Measurements from ENCODE around the gene YBEY.

Gene YBEY

GRCh38 chr21:46252840-46253239 lies 33.3 kb upstream of the YBEY start:
- H3K4me3 Mint-ChIP-seq: no peak overlapping the region
- peaks cover 4 to 7% of the 10 kb centered on the region in 2 donors for H3K9me3 Mint-ChIP-seq
- peaks cover 59 to 76% of the 10 kb centered on the region in 2 donors for H3K36me3 Mint-ChIP-seq
- ATAC-seq (replicated peaks) (no peak), DNase-seq (no peak)
- H3K27ac Mint-ChIP-seq: peak overlapping the region; percentile 37
- no peaks in the 10 kb centered on the region for H3K27me3 Mint-ChIP-seq
- peaks cover 30 to 53% of the 10 kb centered on the region in 2 donors for H3K4me1 Mint-ChIP-seq

DNA sequence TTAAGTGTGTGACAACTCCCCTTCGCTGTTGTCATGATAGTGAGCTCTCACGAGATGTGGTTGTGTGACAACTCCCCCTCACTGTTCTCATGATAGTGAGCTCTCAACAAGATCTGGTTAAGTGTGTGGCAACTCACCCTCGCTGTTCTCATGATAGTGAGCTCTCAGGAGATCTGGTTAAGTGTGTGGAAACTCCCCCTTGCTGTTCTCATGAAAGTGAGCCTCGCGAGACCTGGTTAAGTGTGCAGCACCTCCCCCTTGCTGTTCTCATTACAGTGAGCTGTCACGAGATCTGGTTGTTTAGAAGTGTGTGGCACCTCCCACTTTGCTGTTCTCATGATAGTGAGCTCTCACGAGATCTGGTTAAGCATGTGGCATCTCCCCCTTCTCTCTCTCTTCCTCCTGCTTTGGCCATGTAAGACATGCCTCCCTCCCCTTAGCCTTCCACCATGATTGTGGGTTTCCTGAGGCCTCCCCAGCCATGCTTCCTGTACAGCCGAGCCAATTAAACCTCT lies 32.5 kb upstream of the YBEY start:
- no peaks in the 10 kb centered on the region for H3K27me3 Mint-ChIP-seq
- ATAC-seq (replicated peaks) (peak; percentile 91), DNase-seq (peak; percentile 58)
- peaks cover 27 to 53% of the 10 kb centered on the region in 2 donors for H3K4me1 Mint-ChIP-seq
- peaks cover 4 to 7% of the 10 kb centered on the region in 2 donors for H3K9me3 Mint-ChIP-seq
- peaks cover 58 to 74% of the 10 kb centered on the region in 2 donors for H3K36me3 Mint-ChIP-seq
- H3K4me3 Mint-ChIP-seq: peak overlapping the region; percentile 52 to 77
- H3K27ac Mint-ChIP-seq: peak overlapping the region; percentile 89

GRCh38 chr21:46254208-46254975 lies 31.8 kb upstream of the YBEY start:
- H3K4me3 Mint-ChIP-seq: peak overlapping the region; percentile 61 to 77
- H3K9me3 Mint-ChIP-seq: peaks cover 4 to 7% of the 10 kb centered on the region in 2 donors
- ATAC-seq (replicated peaks) (peak; percentile 81), DNase-seq (peak; percentile 61)
- H3K27me3 Mint-ChIP-seq: no peaks in the 10 kb centered on the region
- peak overlapping the region; percentile 89 for H3K27ac Mint-ChIP-seq
- peaks cover 61 to 73% of the 10 kb centered on the region in 2 donors for H3K36me3 Mint-ChIP-seq
- peaks cover 25 to 53% of the 10 kb centered on the region in 2 donors for H3K4me1 Mint-ChIP-seq

DNA sequence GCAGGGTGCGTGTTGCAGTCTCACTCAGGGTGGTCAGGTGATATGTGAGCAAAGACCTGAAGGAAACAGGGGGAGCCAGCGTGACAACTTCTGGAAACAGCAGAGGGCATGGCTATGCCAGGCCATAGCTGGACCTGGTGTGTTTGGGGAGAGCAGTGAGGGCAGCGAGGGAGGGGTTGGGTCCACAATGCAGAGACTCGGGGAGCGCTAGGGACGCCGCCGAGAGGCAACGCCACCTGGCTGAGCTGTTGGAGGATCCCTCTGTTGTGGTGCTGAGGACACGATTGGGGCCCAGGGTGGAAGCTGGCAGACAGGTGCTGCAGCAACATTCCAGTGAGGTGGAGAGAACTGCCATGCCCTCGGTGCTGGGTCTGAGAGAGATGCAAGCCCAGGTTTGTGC lies 31.0 kb upstream of the YBEY start:
- no peak overlapping the region for H3K27ac Mint-ChIP-seq
- peaks cover 4 to 7% of the 10 kb centered on the region in 2 donors for H3K9me3 Mint-ChIP-seq
- no peak overlapping the region for H3K4me3 Mint-ChIP-seq
- H3K4me1 Mint-ChIP-seq: peaks cover 21 to 45% of the 10 kb centered on the region in 2 donors
- H3K27me3 Mint-ChIP-seq: no peaks in the 10 kb centered on the region
- ATAC-seq (replicated peaks) (no peak), DNase-seq (no peak)
- H3K36me3 Mint-ChIP-seq: peaks cover 54 to 66% of the 10 kb centered on the region in 2 donors

DNA sequence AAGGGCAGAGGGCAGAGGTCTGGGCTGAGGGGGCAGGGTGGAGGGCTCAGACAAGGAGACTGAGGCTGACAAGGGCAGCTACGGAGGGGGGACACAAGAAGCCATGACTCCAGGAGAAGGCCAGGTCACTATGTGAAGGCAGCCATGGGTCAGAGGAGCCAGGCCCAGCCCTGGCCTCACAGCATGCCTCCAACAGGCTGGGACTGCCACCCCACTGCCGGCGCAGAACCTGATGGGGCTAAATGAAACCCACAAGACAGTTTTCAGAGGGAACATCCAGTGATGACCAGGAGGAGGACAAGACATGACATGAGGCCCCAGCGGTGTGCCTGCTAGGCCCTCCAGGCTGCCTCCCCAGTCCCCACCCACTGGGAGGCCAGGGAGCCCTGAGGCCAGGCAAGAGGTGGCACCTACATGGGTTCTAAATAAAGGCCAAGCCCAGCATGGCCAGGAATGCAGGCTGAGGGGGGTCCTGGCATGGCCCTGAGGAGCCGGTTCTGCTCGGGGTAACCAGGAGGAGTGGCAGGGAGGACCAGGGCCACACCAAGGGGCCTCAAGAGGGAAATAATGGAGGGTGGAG lies 30.3 kb upstream of the YBEY start:
- Mint-ChIP-seq H3K9me3 (peaks cover 4 to 7% of the 10 kb centered on the region in 2 donors), H3K36me3 (peaks cover 54 to 63% of the 10 kb centered on the region in 2 donors)
- ATAC-seq (replicated peaks): no peak

GRCh38 chr21:46256501-46256994 lies 29.6 kb upstream of the YBEY start:
- H3K4me3 Mint-ChIP-seq: no peak overlapping the region
- peaks cover 20 to 39% of the 10 kb centered on the region in 2 donors for H3K4me1 Mint-ChIP-seq
- no peak for DNase-seq
- H3K27ac Mint-ChIP-seq: peak overlapping the region; percentile 31
- H3K9me3 Mint-ChIP-seq: peaks cover 4 to 7% of the 10 kb centered on the region in 2 donors
- peaks cover 60 to 64% of the 10 kb centered on the region in 2 donors for H3K36me3 Mint-ChIP-seq
- no peak for ATAC-seq (replicated peaks)
- H3K27me3 Mint-ChIP-seq: no peaks in the 10 kb centered on the region

More for the DNA sequence above, 30.3 kb upstream of the YBEY start:
- Mint-ChIP-seq H3K27me3 (no peaks in the 10 kb centered on the region), H3K4me1 (peaks cover 20 to 39% of the 10 kb centered on the region in 2 donors), H3K4me3 (no peak overlapping the region), H3K27ac (no peak overlapping the region)
- no peak for DNase-seq

DNA sequence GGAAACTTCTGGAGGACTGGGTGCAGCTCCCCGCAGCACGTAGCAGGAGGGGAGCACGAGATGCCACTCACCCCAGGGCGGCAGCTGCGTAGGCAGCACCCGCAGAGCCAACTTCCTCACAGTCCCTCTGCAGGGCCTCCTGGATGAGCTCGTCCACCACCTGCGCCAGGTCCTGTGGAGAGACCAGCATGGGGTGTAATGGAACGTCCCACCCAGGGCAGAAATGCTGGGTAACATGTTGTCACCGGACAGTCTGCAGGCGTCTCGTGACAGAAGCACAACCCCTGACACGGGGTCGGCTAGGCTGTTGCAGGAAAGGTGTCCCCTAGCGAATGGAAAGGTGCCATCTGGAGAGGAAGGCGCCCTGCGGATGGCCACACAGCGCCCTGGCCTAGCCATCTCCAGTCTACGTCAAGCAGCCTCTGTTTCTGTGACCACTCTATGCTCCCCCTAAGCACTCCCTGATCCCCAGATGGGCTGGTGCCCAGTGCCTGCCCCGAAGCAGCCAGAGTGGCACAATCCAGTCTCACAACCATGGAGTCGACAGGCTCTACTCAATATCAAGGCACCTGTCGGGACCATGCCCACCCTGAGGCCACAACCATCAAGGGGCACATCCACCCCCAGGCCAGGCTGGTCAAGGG lies 22.0 kb upstream of the YBEY start:
- ATAC-seq (replicated peaks) (no peak), DNase-seq (no peak)
- Mint-ChIP-seq H3K27me3 (no peaks in the 10 kb centered on the region), H3K9me3 (no peaks in the 10 kb centered on the region), H3K27ac (no peak overlapping the region), H3K36me3 (peaks cover 43 to 58% of the 10 kb centered on the region in 2 donors), H3K4me3 (no peak overlapping the region), H3K4me1 (peaks cover 3 to 7% of the 10 kb centered on the region in 2 donors)

- no peak for ATAC-seq (replicated peaks)
- Mint-ChIP-seq H3K9me3 (no peaks in the 10 kb centered on the region), H3K27me3 (no peaks in the 10 kb centered on the region), H3K4me3 (no peak overlapping the region), H3K4me1 (peaks cover 3 to 7% of the 10 kb centered on the region in 2 donors), H3K36me3 (peaks cover 43 to 62% of the 10 kb centered on the region in 2 donors), H3K27ac (no peak overlapping the region)
- DNase-seq: no peak
Measured at GRCh38 chr21:46264690-46265144, 21.4 kb upstream of the YBEY start.

GRCh38 chr21:46265736-46266525 lies 20.2 kb upstream of the YBEY start:
- peaks cover 3 to 7% of the 10 kb centered on the region in 2 donors for H3K4me1 Mint-ChIP-seq
- DNase-seq: no peak
- ATAC-seq (replicated peaks): no peak
- H3K27me3 Mint-ChIP-seq: no peaks in the 10 kb centered on the region
- H3K27ac Mint-ChIP-seq: peak overlapping the region; percentile 25
- no peak overlapping the region for H3K4me3 Mint-ChIP-seq
- no peaks in the 10 kb centered on the region for H3K9me3 Mint-ChIP-seq
- H3K36me3 Mint-ChIP-seq: peaks cover 39 to 67% of the 10 kb centered on the region in 2 donors

DNA sequence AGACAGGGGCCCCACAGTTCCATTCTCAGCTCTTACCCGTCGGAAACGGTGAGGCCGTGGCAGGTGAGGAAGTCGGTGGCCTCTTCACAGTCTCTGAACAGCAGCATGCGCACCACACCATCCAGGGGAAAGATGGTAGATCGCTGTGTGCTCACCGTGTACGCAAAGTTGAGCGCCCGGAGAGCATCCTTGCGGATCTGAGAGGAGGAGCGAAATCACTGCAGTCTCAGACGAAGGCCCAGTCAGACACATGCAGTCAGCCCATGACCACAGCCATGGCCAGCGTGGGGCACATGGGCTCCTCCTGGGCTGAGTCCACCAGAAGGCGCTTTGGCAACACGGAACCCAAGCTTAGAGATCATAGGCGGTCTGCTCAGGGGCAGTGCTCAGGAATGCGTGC lies 19.2 kb upstream of the YBEY start:
- Mint-ChIP-seq H3K27me3 (no peaks in the 10 kb centered on the region), H3K4me1 (peaks cover 3 to 7% of the 10 kb centered on the region in 2 donors), H3K9me3 (no peaks in the 10 kb centered on the region), H3K4me3 (no peak overlapping the region), H3K27ac (peak overlapping the region; percentile 79), H3K36me3 (peaks cover 33 to 64% of the 10 kb centered on the region in 2 donors)
- DNase-seq (no peak), ATAC-seq (replicated peaks) (no peak)

GRCh38 chr21:46268371-46268770 lies 17.8 kb upstream of the YBEY start:
- Mint-ChIP-seq H3K27ac (no peak overlapping the region), H3K4me3 (no peak overlapping the region), H3K4me1 (peaks cover 3 to 7% of the 10 kb centered on the region in 2 donors), H3K27me3 (no peaks in the 10 kb centered on the region), H3K36me3 (peaks cover 38 to 68% of the 10 kb centered on the region in 2 donors), H3K9me3 (no peaks in the 10 kb centered on the region)
- DNase-seq: no peak
- no peak for ATAC-seq (replicated peaks)

GRCh38 chr21:46269466-46269865 lies 16.7 kb upstream of the YBEY start:
- H3K27ac Mint-ChIP-seq: no peak overlapping the region
- H3K27me3 Mint-ChIP-seq: no peaks in the 10 kb centered on the region
- ATAC-seq (replicated peaks) (no peak), DNase-seq (no peak)
- H3K36me3 Mint-ChIP-seq: peaks cover 40 to 72% of the 10 kb centered on the region in 2 donors
- H3K4me3 Mint-ChIP-seq: no peak overlapping the region
- H3K9me3 Mint-ChIP-seq: no peaks in the 10 kb centered on the region
- peaks cover 6 to 12% of the 10 kb centered on the region in 2 donors for H3K4me1 Mint-ChIP-seq

GRCh38 chr21:46273341-46273740 lies 12.8 kb upstream of the YBEY start:
- Mint-ChIP-seq H3K4me3 (no peak overlapping the region), H3K27me3 (no peaks in the 10 kb centered on the region), H3K27ac (peak overlapping the region; percentile 53), H3K9me3 (no peaks in the 10 kb centered on the region), H3K36me3 (peaks cover 29 to 50% of the 10 kb centered on the region in 2 donors), H3K4me1 (peaks cover 2 to 5% of the 10 kb centered on the region in 2 donors)
- DNase-seq: no peak
- ATAC-seq (replicated peaks): no peak
